Gastrocnemius medialis (tissue), 4 donors: Measurements from ENCODE around the gene ZNF232. TPM values are rescaled to one million over a fixed set of nuclear protein-coding genes. Genes with fewer than 3 reads are reported as not detected.
"Not testable (repeated sequence)": the region's sequence is repeated elsewhere in the genome, so short reads cannot be mapped to it uniquely, and the experiment has no call there.

Source experiments
- ATAC-seq, 2 donors: fragments of 150-250 bp; one replicate each; pipeline ENCODE4 v1.9.1; 2016
- DNase-seq, 2 donors: peaks; one replicate each; pipeline ENCODE4 v3.0.0-alpha.2; 2019
- H3K27ac ChIP-seq, 4 donors: fragments of 200-600 bp; sonication (generic); 1 replicate in 1 of 4; 2 replicates in 3 of 4; pipeline ENCODE4 v1.5.1; 2016 to 2018; ENCODE audit warnings: mild to moderate bottlenecking in 2 of 4, moderate library complexity in 1 of 4
- H3K27me3 ChIP-seq, 3 donors: fragments of 200-600 bp; sonication (generic) in 2 of 3; 1 replicate in 1 of 3; 2 replicates in 2 of 3; pipeline versions ENCODE4 v1.5.1 to v1.6.0; 2016 to 2019; ENCODE audit warnings: mild to moderate bottlenecking in 1 of 3, moderate library complexity in 1 of 3
- H3K36me3 ChIP-seq, 2 donors: fragments of 200-600 bp; sonication (generic) in 1 of 2; one replicate each; pipeline ENCODE4 v1.5.1; 2017 to 2018
- H3K4me1 ChIP-seq, 2 donors: fragments of 200-600 bp; sonication (generic) in 1 of 2; one replicate each; pipeline ENCODE4 v1.5.1; 2016 to 2017; ENCODE audit warnings: mild to moderate bottlenecking in 2 of 2
- H3K4me3 ChIP-seq, 4 donors: fragments of 200-600 bp; sonication (generic) in 3 of 4; 1 replicate in 1 of 4; 2 replicates in 3 of 4; pipeline ENCODE4 v1.5.1; 2016 to 2019; ENCODE audit warnings: mild to moderate bottlenecking in 2 of 4
- H3K9me3 ChIP-seq, 3 donors: fragments of 200-600 bp; sonication (generic) in 2 of 3; 1 replicate in 1 of 3; 2 replicates in 2 of 3; pipeline ENCODE4 v1.5.1; 2016 to 2019
- CTCF ChIP-seq, 5 experiments: fragments of 450-650 bp in 3 of 5; fragments of 200-600 bp in 2 of 5; sonication (generic) in 2 of 5; IDR thresholded peaks in 4 of 5; conservative IDR thresholded peaks in 1 of 5; 1 replicate in 4 of 5; 2 replicates in 1 of 5; pipeline ENCODE4 v1.5.1; 2016 to 2019; ENCODE audit warnings: antibody characterized with exemption in 5 of 5, mild to moderate bottlenecking in 3 of 5, moderate library complexity in 3 of 5
- POLR2A ChIP-seq, 2 donors: fragments of 450-650 bp; IDR thresholded peaks; one replicate each; pipeline ENCODE4 v1.6.1; 2017; ENCODE audit warnings: antibody characterized with exemption in 2 of 2, mild to moderate bottlenecking in 2 of 2, moderate library complexity in 2 of 2
- in situ Hi-C, 4 donors: fragments of 200-750 bp; cut with MboI; loops; one replicate each; pipeline versions ENCODE4 v1.15.0 to v1.8.0; 2017; ENCODE audit warnings: low sequenced_read_pairs in 4 of 4
- intact Hi-C: fragments of 100-400 bp; cut with DNase I; formaldehyde crosslinking; loops from one replicate; pipeline ENCODE4 v1.15.1; 2023; ENCODE audit warnings: low total_unique reads
- total RNA-seq, 4 donors: library from RNA; depleted of rRNA; stranded (reverse); fragments of >200 nt; gene quantifications; one replicate each; pipeline versions ENCODE4 v1.1.0 to v1.2.3, GENCODE V29; 2016

The ZNF232 gene
- total RNA-seq, 4 donors from 2014 or later, result 5.8 to 13.5 (median 7.7) TPM

- intact Hi-C loops (no loop called here), in situ Hi-C loops (no loop called here)
- Histone ChIP-seq H3K4me1 (no peaks in the 10 kb centered on the region), H3K27me3 (no peaks in the 10 kb centered on the region), H3K27ac (no peak overlapping the region), H3K4me3 (no peak overlapping the region), H3K36me3 (no peaks in the 10 kb centered on the region), H3K9me3 (no peaks in the 10 kb centered on the region)
- TF ChIP-seq POLR2A (IDR thresholded peaks at IDR 0.05), result no peak
- no peak for TF ChIP-seq CTCF (IDR thresholded peaks at IDR 0.05 in 4 of 5, conservative IDR thresholded peaks at IDR 0.05 in 1 of 5)
- ATAC-seq (no peak), DNase-seq (no peak)
Measured at GRCh38 chr17:5131146-5131715, 19.6 kb upstream of the ZNF232 start.

- H3K27ac ChIP-seq, H3K36me3 ChIP-seq, DNase-seq, H3K27me3 ChIP-seq, in situ Hi-C loops, ATAC-seq, intact Hi-C loops, H3K9me3 ChIP-seq, H3K4me1 ChIP-seq, H3K4me3 ChIP-seq: not testable (repeated sequence)
Measured at GRCh38 chr17:5130687-5131086, 19.0 kb upstream of the ZNF232 start.

- intact Hi-C loops, in situ Hi-C loops, DNase-seq: not testable (repeated sequence)
Measured at GRCh38 chr17:5130261-5130660, 18.6 kb upstream of the ZNF232 start.

GRCh38 chr17:5129770-5130169 lies 18.1 kb upstream of the ZNF232 start:
- ATAC-seq, H3K4me1 ChIP-seq, intact Hi-C loops, DNase-seq, H3K27me3 ChIP-seq, H3K9me3 ChIP-seq, H3K4me3 ChIP-seq, H3K27ac ChIP-seq, in situ Hi-C loops, H3K36me3 ChIP-seq: not testable (repeated sequence)

More at GRCh38 chr17:5130261-5130660, 18.6 kb upstream of the ZNF232 start:
- not testable (repeated sequence) for H3K36me3 ChIP-seq, H3K27ac ChIP-seq, H3K4me1 ChIP-seq, ATAC-seq, H3K27me3 ChIP-seq, H3K4me3 ChIP-seq, H3K9me3 ChIP-seq

GRCh38 chr17:5128905-5129535 lies 17.3 kb upstream of the ZNF232 start:
- no peak for ATAC-seq
- H3K27me3 ChIP-seq, result no peaks in the 10 kb centered on the region
- in situ Hi-C loops, result no loop called here
- intact Hi-C loops, result no loop called here
- H3K4me3 ChIP-seq, result no peak overlapping the region
- H3K27ac ChIP-seq, result no peak overlapping the region
- no peaks in the 10 kb centered on the region for H3K9me3 ChIP-seq
- TF ChIP-seq POLR2A (IDR thresholded peaks at IDR 0.05), result no peak
- no peak for TF ChIP-seq CTCF (IDR thresholded peaks at IDR 0.05 in 4 of 5, conservative IDR thresholded peaks at IDR 0.05 in 1 of 5)
- no peaks in the 10 kb centered on the region for H3K4me1 ChIP-seq
- H3K36me3 ChIP-seq, result no peaks in the 10 kb centered on the region
- DNase-seq, result no peak

- H3K9me3 ChIP-seq, DNase-seq, ATAC-seq, H3K27ac ChIP-seq, H3K4me3 ChIP-seq, intact Hi-C loops, H3K36me3 ChIP-seq, in situ Hi-C loops, H3K27me3 ChIP-seq, H3K4me1 ChIP-seq: not testable (repeated sequence)
Measured at GRCh38 chr17:5128387-5128786, 16.7 kb upstream of the ZNF232 start.

- in situ Hi-C loops, result no loop called here
- H3K4me3 ChIP-seq, result no peak overlapping the region
- TF ChIP-seq CTCF (IDR thresholded peaks at IDR 0.05 in 4 of 5, conservative IDR thresholded peaks at IDR 0.05 in 1 of 5) (no peak), POLR2A (IDR thresholded peaks at IDR 0.05) (no peak)
- intact Hi-C loops, result no loop called here
- no peak for ATAC-seq
- no peaks in the 10 kb centered on the region for H3K27me3 ChIP-seq
- H3K27ac ChIP-seq, result no peak overlapping the region
- no peaks in the 10 kb centered on the region for H3K4me1 ChIP-seq
- no peaks in the 10 kb centered on the region for H3K9me3 ChIP-seq
- no peaks in the 10 kb centered on the region for H3K36me3 ChIP-seq
- no peak for DNase-seq
Measured at GRCh38 chr17:5127910-5128309, 16.2 kb upstream of the ZNF232 start.
